HCT116 (cell line): ENCODE data around the gene LTBP1. TPM values are rescaled to one million over a fixed set of nuclear protein-coding genes. Genes with fewer than 3 reads are reported as not detected.

Experiments used
- ATAC-seq: fragments of 200-7000 bp; cut with Tn5 transposase; 2 replicates; pipeline ENCODE4 v1.9.1; 2020; ENCODE audit warnings: mild to moderate bottlenecking, moderate library complexity
- BruUV-seq: library from RNA; stranded (reverse); fragments of 400-500 nt; replicated peaks from 2 replicates; lab custom pipeline; 2021; lab: Mats Ljungman, UMichigan
- CTCF ChIA-PET: fragments of 300-600 bp; sonication (Branson Sonifier 250); formaldehyde crosslinking; loops from one replicate; lab custom pipeline; 2021; ENCODE audit warnings: antibody characterized with exemption; lab: Charles Lee
- POLR2A ChIA-PET: fragments of 300-600, 350-600 bp; sonication (Branson Sonifier 250); formaldehyde crosslinking; loops from one replicate; lab custom pipeline; 2021; ENCODE audit warnings: antibody characterized with exemption; lab: Charles Lee
- RAD21 ChIA-PET, 2 experiments: fragments of 300-600 bp; sonication (Branson Sonifier 250); formaldehyde crosslinking; loops; one replicate each; lab custom pipeline; 2023; ENCODE audit warnings: low total read pairs in 2 of 2; ENCODE audit not compliant: uncharacterized antibody in 2 of 2, unreplicated experiment in 2 of 2, low non-redundant PET in 1 of 2; lab: Charles Lee
- DNase-seq: peaks from one replicate; pipeline ENCODE4 v3.0.0-alpha.2; 2010; ENCODE audit warnings: low read depth, low spot score
- H2AFZ ChIP-seq: fragments of 200-600 bp; shearing (Covaris generic), sonication (generic); 2 replicates; pipeline ENCODE4 v1.6.1; 2017; ENCODE audit warnings: low read depth, mixed run types, mixed read lengths, antibody characterized with exemption, low read length; ENCODE audit not compliant: poor library complexity, severe bottlenecking
- H3K27ac ChIP-seq: 2 replicates; pipeline ENCODE4 v1.5.1; 2012; ENCODE audit warnings: low read depth, low read length
- H3K27me3 ChIP-seq: fragments of 200-600 bp; sonication (generic); 2 replicates; pipeline ENCODE4 v1.6.1; 2016; ENCODE audit warnings: mixed run types, low read length, mixed read lengths; ENCODE audit not compliant: insufficient read depth
- H3K36me3 ChIP-seq, 2 experiments: fragments of 200-500 bp in 1 of 2; fragments of 200-600 bp in 1 of 2; sonication (Bioruptor generic) in 1 of 2; sonication (generic) in 1 of 2; 2 replicates each; pipeline versions ENCODE4 v1.5.1 to v1.6.1; 2014 to 2016; ENCODE audit warnings: low read length in 2 of 2, inconsistent platforms in 1 of 2, mixed read lengths in 1 of 2, mixed run types in 1 of 2; ENCODE audit not compliant: insufficient read depth in 2 of 2, control insufficient read depth in 1 of 2
- H3K4me1 ChIP-seq, 2 experiments: fragments of 200-600 bp in 1 of 2; sonication (generic) in 1 of 2; 2 replicates each; pipeline versions ENCODE4 v1.5.1 to v1.6.1; 2012 to 2017; ENCODE audit warnings: low read length in 2 of 2, inconsistent platforms in 1 of 2, mild to moderate bottlenecking in 1 of 2, mixed read lengths in 1 of 2, mixed run types in 1 of 2, moderate library complexity in 1 of 2; ENCODE audit not compliant: insufficient read depth in 2 of 2, control insufficient read depth in 1 of 2
- H3K4me2 ChIP-seq: fragments of 200-600 bp; sonication (generic); 2 replicates; pipeline ENCODE4 v1.6.1; 2017; ENCODE audit warnings: mixed run types, low read length, mixed read lengths
- H3K4me3 ChIP-seq, 2 experiments: fragments of 200-600 bp in 1 of 2; sonication (generic) in 1 of 2; replicated peaks in 1 of 2; 2 replicates each; pipeline ENCODE4 v1.5.1; 2011 to 2016; ENCODE audit warnings: low read length in 2 of 2, control low read depth in 1 of 2, low read depth in 1 of 2, mild to moderate bottlenecking in 1 of 2, mixed read lengths in 1 of 2, mixed run types in 1 of 2
- H3K79me2 ChIP-seq: fragments of 200-600 bp; sonication (generic); 2 replicates; pipeline ENCODE4 v1.6.1; 2017; ENCODE audit warnings: mild to moderate bottlenecking, mixed run types, low read length, moderate library complexity, mixed read lengths; ENCODE audit not compliant: insufficient read depth
- H3K9ac ChIP-seq: fragments of 200-600 bp; sonication (generic); 2 replicates; pipeline ENCODE4 v1.6.1; 2016; ENCODE audit warnings: low read length, mixed read lengths
- H3K9me2 ChIP-seq: fragments of 200-600 bp; sonication (generic), shearing (Covaris generic); 2 replicates; pipeline ENCODE4 v1.6.1; 2017; ENCODE audit warnings: mixed run types, mild to moderate bottlenecking, moderate library complexity; ENCODE audit not compliant: insufficient read depth
- H3K9me3 ChIP-seq, 2 experiments: fragments of 200-500 bp in 1 of 2; fragments of 200-600 bp in 1 of 2; sonication (Bioruptor generic) in 1 of 2; sonication (generic) in 1 of 2; 2 replicates each; pipeline ENCODE4 v1.6.1; 2014 to 2017; ENCODE audit warnings: low read length in 2 of 2, mixed read lengths in 2 of 2, inconsistent platforms in 1 of 2, low read depth in 1 of 2, mild to moderate bottlenecking in 1 of 2, mixed run types in 1 of 2, moderate library complexity in 1 of 2; ENCODE audit not compliant: control insufficient read depth in 1 of 2, insufficient read depth in 1 of 2
- H4K20me1 ChIP-seq: fragments of 200-600 bp; sonication (generic), shearing (Covaris generic); 2 replicates; pipeline ENCODE4 v1.6.1; 2017; ENCODE audit warnings: mixed run types, mild to moderate bottlenecking, moderate library complexity; ENCODE audit not compliant: insufficient read depth
- EZH2 ChIP-seq: fragments of 200-600 bp; sonication (generic); IDR thresholded peaks from 2 replicates; pipeline ENCODE4 v1.6.1; 2017; ENCODE audit warnings: antibody characterized with exemption, mixed run types
- FOSL1 ChIP-seq: IDR thresholded peaks from 2 replicates; pipeline ENCODE4 v1.6.1; 2012; ENCODE audit warnings: low read depth
- RAD21 ChIP-seq: IDR thresholded peaks from 2 replicates; pipeline ENCODE4 v1.6.1; 2012; ENCODE audit warnings: low read depth, mild to moderate bottlenecking
- SIN3A ChIP-seq: IDR thresholded peaks from 2 replicates; pipeline ENCODE4 v1.6.1; 2012; ENCODE audit warnings: low read depth
- SP1 ChIP-seq: IDR thresholded peaks from 2 replicates; pipeline ENCODE4 v1.6.1; 2012; ENCODE audit warnings: low read depth
- TCF7L2 ChIP-seq: IDR thresholded peaks from 2 replicates; pipeline ENCODE4 v1.7.0; 2011; ENCODE audit warnings: borderline replicate concordance, inconsistent platforms; ENCODE audit not compliant: insufficient read depth, insufficient read length; ENCODE audit errors: extremely low read depth
- YY1 ChIP-seq: IDR thresholded peaks from 2 replicates; pipeline ENCODE4 v1.6.1; 2011; ENCODE audit warnings: low read length, low read depth, moderate library complexity, mild to moderate bottlenecking; ENCODE audit not compliant: insufficient replicate concordance; ENCODE audit errors: extremely low read depth
- ZBTB33 ChIP-seq: IDR thresholded peaks from 2 replicates; pipeline ENCODE4 v1.6.1; 2011; ENCODE audit warnings: mild to moderate bottlenecking, low read length, moderate library complexity; ENCODE audit not compliant: insufficient replicate concordance; ENCODE audit errors: extremely low read depth
- intact Hi-C: fragments of 100-400 bp; cut with micrococcal nuclease; formaldehyde crosslinking; loops from 2 replicates; pipeline ENCODE4 v1.10.0; 2022
- total RNA-seq: library from RNA; stranded (reverse); gene quantifications from one replicate; pipeline ENCODE4 v1.2.1, GENCODE V29; 2021; ENCODE audit not compliant: unreplicated experiment
- TF ChIP-seq, protein P1 (sequence below): IDR thresholded peaks from 2 replicates; pipeline ENCODE4 v1.6.1; 2012; ENCODE audit warnings: low read depth

Gene LTBP1
- total RNA-seq, 1 experiment from 2014 or later, result 5.1 TPM

DNA sequence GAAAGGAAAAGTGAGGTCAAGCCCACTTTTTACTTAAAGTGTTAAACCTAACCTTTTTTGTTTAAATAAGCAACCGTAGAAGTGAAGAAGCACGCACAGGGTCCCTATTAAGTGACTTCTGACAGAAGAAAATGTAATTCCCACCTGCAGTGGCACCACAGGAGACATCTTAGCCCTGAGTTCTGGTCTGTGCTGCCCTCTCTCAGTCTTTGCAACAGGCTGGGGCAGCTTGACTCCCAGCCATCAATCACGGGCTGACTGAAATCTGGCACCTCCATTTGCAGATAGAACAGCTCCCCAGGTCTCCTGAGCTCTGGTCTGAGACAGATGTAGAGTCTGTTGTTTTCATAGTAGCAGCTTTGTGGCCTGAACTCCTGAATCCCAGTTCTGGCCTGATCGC is 170.0 kb downstream of the LTBP1 start:
- no peaks in the 10 kb centered on the region for H3K9me3 ChIP-seq
- H3K4me2 ChIP-seq, result no peak overlapping the region
- BruUV-seq, result no TSS peak
- H3K36me3 ChIP-seq, result no peaks in the 10 kb centered on the region
- no peaks in the 10 kb centered on the region for H3K27me3 ChIP-seq
- H4K20me1 ChIP-seq, result no peaks in the 10 kb centered on the region
- H3K4me1 ChIP-seq, result no peaks in the 10 kb centered on the region
- no peak for DNase-seq
- ChIA-PET CTCF (no interaction called here), POLR2A (no interaction called here), RAD21 (no interaction called here)
- no peak for TF ChIP-seq RAD21
- H3K27ac ChIP-seq, result no peak overlapping the region
- H3K4me3 ChIP-seq, result no peak overlapping the region
- H2AFZ ChIP-seq, result no peak overlapping the region
- H3K79me2 ChIP-seq, result no peaks in the 10 kb centered on the region
- H3K9me2 ChIP-seq, result no peaks in the 10 kb centered on the region
- intact Hi-C loops, result no loop called here
- no peak overlapping the region for H3K9ac ChIP-seq
- no peak for ATAC-seq

GRCh38 chr2:33118651-33119050 is 171.9 kb downstream of the LTBP1 start:
- intact Hi-C loops, result no loop called here

More at GRCh38 chr2:33118651-33119050, 171.9 kb downstream of the LTBP1 start:
- Histone ChIP-seq H3K27me3 (no peaks in the 10 kb centered on the region), H2AFZ (no peak overlapping the region), H3K4me1 (no peaks in the 10 kb centered on the region), H3K4me3 (no peak overlapping the region), H3K36me3 (no peaks in the 10 kb centered on the region), H3K4me2 (no peak overlapping the region), H3K27ac (no peak overlapping the region), H3K9me3 (no peaks in the 10 kb centered on the region), H3K9me2 (no peaks in the 10 kb centered on the region), H3K9ac (no peak overlapping the region), H3K79me2 (no peaks in the 10 kb centered on the region), H4K20me1 (no peaks in the 10 kb centered on the region)
- ATAC-seq (no peak), DNase-seq (no peak)
- ChIA-PET RAD21 (no interaction called here), POLR2A (no interaction called here), CTCF (no interaction called here)
- TF ChIP-seq TCF7L2, result no peak
- no peak for TF ChIP-seq SP1
- TF ChIP-seq, protein P1, sequence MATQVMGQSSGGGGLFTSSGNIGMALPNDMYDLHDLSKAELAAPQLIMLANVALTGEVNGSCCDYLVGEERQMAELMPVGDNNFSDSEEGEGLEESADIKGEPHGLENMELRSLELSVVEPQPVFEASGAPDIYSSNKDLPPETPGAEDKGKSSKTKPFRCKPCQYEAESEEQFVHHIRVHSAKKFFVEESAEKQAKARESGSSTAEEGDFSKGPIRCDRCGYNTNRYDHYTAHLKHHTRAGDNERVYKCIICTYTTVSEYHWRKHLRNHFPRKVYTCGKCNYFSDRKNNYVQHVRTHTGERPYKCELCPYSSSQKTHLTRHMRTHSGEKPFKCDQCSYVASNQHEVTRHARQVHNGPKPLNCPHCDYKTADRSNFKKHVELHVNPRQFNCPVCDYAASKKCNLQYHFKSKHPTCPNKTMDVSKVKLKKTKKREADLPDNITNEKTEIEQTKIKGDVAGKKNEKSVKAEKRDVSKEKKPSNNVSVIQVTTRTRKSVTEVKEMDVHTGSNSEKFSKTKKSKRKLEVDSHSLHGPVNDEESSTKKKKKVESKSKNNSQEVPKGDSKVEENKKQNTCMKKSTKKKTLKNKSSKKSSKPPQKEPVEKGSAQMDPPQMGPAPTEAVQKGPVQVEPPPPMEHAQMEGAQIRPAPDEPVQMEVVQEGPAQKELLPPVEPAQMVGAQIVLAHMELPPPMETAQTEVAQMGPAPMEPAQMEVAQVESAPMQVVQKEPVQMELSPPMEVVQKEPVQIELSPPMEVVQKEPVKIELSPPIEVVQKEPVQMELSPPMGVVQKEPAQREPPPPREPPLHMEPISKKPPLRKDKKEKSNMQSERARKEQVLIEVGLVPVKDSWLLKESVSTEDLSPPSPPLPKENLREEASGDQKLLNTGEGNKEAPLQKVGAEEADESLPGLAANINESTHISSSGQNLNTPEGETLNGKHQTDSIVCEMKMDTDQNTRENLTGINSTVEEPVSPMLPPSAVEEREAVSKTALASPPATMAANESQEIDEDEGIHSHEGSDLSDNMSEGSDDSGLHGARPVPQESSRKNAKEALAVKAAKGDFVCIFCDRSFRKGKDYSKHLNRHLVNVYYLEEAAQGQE, result no peak
- TF ChIP-seq FOSL1, result no peak
- no peak for TF ChIP-seq YY1
- no peak for TF ChIP-seq SIN3A
- TF ChIP-seq ZBTB33, result no peak
- no peak for TF ChIP-seq EZH2
- no TSS peak for BruUV-seq
